Muscle layer of colon (tissue), 2 donors: Measurements from ENCODE around the gene KIF26A.

ENCODE experiments used
- H3K27ac ChIP-seq: one replicate; pipeline ENCODE4 v1.7.0; 2013; ENCODE audit warnings: low read depth, mild to moderate bottlenecking, low read length, moderate library complexity
- H3K27me3 ChIP-seq, 2 donors: one replicate each; pipeline ENCODE4 v1.7.0; 2013; ENCODE audit warnings: low read length in 2 of 2, mild to moderate bottlenecking in 2 of 2; ENCODE audit not compliant: insufficient read depth in 2 of 2, control insufficient read depth in 1 of 2
- H3K36me3 ChIP-seq: one replicate; pipeline ENCODE4 v1.7.0; 2013; ENCODE audit warnings: mild to moderate bottlenecking, low read length; ENCODE audit not compliant: insufficient read depth
- H3K4me1 ChIP-seq: one replicate; pipeline ENCODE4 v1.7.0; 2013; ENCODE audit warnings: mild to moderate bottlenecking, low read length; ENCODE audit not compliant: insufficient read depth
- H3K4me3 ChIP-seq, 2 donors: one replicate each; pipeline ENCODE4 v1.7.0; 2013; ENCODE audit warnings: low read length in 2 of 2, low read depth in 1 of 2, mild to moderate bottlenecking in 1 of 2, moderate library complexity in 1 of 2
- H3K9ac ChIP-seq: one replicate; pipeline ENCODE4 v1.7.0; 2013; ENCODE audit warnings: low read length
- H3K9me3 ChIP-seq: one replicate; pipeline ENCODE4 v1.7.0; 2013; ENCODE audit warnings: mild to moderate bottlenecking, low read length
- donor health status: abdominal sarcoma.
- donor health status: Adenocarcinoma of cecum.

The KIF26A gene

DNA sequence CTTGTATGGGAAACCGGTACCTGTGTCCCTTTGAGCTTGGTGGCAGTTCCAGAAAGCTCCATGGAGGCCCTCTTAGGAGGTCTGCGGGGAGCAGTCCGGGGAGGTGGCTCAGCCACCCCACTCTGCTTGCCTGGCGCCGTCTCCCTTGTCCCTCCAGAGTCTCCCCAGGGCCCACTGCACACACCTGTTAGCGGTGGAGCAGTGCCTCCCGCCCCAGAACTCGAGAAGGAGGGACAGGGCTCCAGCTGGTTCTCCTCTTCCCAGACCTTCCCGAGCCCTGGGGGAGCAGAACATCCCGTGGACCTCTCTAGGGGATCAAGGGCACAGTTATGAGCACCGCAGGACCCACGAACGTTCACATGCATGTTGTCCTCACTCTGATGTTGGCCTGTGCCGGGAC, 42.1 kb upstream of the KIF26A start:
- no peak overlapping the region for H3K4me3 ChIP-seq
- H3K4me1 ChIP-seq, result no peaks in the 10 kb centered on the region
- H3K9ac ChIP-seq, result no peak overlapping the region
- H3K9me3 ChIP-seq, result no peaks in the 10 kb centered on the region
- H3K27ac ChIP-seq, result no peak overlapping the region
- H3K27me3 ChIP-seq, result peaks cover 0 to 24% of the 10 kb centered on the region in 2 donors
- H3K36me3 ChIP-seq, result no peaks in the 10 kb centered on the region

DNA sequence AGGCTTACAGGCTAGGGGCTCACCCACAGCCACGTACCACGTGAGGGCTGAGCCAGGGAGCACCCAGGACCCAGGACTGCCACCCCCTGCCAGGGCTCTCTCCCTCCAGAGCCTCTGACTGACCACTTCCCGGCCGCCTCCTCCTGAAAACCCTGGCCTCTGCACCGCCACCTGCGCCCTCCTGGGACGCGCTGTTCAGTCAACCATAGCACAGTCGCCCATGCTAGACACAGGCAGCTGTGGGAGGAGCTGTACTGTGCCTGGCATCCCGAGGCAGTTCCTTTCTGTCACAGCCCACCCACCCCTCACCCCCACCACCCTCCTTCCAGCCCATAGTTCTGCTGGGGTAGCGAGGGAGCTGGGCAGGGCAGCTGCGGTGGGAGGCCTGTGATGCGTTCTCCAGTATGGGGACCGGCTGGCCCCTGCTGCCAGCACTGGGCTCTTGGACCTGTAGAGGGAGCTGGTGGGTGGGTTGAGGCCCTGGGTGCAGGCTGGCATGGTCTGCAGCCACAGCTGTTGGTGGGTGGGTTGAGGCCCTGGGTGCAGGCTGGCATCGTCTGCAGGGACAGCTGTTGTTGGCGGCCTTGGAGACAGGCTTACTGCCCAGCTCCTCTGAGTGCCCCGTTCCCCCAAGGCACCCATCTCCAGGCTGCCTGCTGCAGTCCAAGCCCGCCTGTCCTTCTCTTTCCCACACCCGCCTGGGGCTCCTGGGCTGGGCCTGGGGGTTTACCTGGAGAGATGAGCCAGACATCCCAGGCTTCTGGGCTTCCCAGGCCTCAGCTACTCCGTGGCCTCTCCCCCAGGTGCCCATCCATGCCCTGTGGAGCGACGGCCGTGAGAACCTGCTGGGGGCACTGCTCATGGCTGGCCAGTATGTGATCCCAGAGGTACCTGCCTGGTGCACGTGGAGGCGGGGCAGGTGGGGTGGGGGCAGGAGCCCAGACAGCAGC, 41.4 kb upstream of the KIF26A start:
- H3K9me3 ChIP-seq, result no peaks in the 10 kb centered on the region
- H3K27ac ChIP-seq, result no peak overlapping the region
- H3K36me3 ChIP-seq, result no peaks in the 10 kb centered on the region
- H3K27me3 ChIP-seq, result peaks cover 0 to 21% of the 10 kb centered on the region in 2 donors
- no peak overlapping the region for H3K4me3 ChIP-seq
- no peak overlapping the region for H3K9ac ChIP-seq
- H3K4me1 ChIP-seq, result no peaks in the 10 kb centered on the region

GRCh38 chr14:104098272-104099095, 39.9 kb upstream of the KIF26A start:
- H3K36me3 ChIP-seq, result no peaks in the 10 kb centered on the region
- H3K27ac ChIP-seq, result no peak overlapping the region
- H3K4me3 ChIP-seq, result no peak overlapping the region
- H3K4me1 ChIP-seq, result no peaks in the 10 kb centered on the region
- H3K9me3 ChIP-seq, result no peaks in the 10 kb centered on the region
- H3K9ac ChIP-seq, result no peak overlapping the region
- H3K27me3 ChIP-seq, result peaks cover 0 to 20% of the 10 kb centered on the region in 2 donors

GRCh38 chr14:104099096-104100041, 39.0 kb upstream of the KIF26A start:
- H3K36me3 ChIP-seq, result no peaks in the 10 kb centered on the region
- no peak overlapping the region for H3K27ac ChIP-seq
- H3K9ac ChIP-seq, result no peak overlapping the region
- peaks cover 0 to 14% of the 10 kb centered on the region in 2 donors for H3K27me3 ChIP-seq
- no peaks in the 10 kb centered on the region for H3K4me1 ChIP-seq
- no peaks in the 10 kb centered on the region for H3K9me3 ChIP-seq
- H3K4me3 ChIP-seq, result no peak overlapping the region

- Histone ChIP-seq H3K9ac (no peak overlapping the region), H3K27ac (no peak overlapping the region), H3K36me3 (no peaks in the 10 kb centered on the region), H3K4me1 (no peaks in the 10 kb centered on the region), H3K27me3 (peaks cover 0 to 4% of the 10 kb centered on the region in 2 donors), H3K9me3 (no peaks in the 10 kb centered on the region), H3K4me3 (no peak overlapping the region)
These were observed 38.0 kb upstream of the KIF26A start for GRCh38 chr14:104100171-104101085.

DNA sequence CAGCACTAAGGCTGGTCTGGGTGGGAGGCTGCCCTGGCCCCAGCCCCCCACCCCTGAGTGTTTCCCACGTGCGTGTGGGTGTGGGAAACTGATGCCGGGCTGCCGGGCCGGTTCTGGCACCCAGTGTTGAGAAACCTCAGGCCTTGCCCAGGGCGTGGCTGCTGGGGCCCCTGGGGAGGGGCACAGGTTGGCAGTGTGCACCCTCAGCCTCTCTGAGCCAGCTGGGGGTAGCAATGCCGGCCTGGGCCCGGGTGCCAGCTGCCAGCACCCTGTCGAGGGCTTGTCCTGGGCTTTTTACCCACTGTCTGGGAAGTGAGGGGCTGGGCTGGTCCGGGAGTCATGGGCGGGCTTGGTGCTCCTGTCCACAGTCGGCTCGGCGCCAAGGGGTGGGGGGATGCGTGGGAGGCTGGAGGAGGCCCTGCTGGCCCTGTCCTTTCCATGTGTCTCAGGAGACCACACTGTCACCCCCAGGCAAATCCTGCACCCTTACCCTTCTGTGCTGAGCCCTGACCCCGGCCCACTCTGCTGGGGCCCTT, 37.2 kb upstream of the KIF26A start:
- H3K9ac ChIP-seq, result no peak overlapping the region
- no peaks in the 10 kb centered on the region for H3K36me3 ChIP-seq
- no peak overlapping the region for H3K27ac ChIP-seq
- no peaks in the 10 kb centered on the region for H3K9me3 ChIP-seq
- no peaks in the 10 kb centered on the region for H3K27me3 ChIP-seq
- H3K4me1 ChIP-seq, result no peaks in the 10 kb centered on the region
- H3K4me3 ChIP-seq, result no peak overlapping the region

DNA sequence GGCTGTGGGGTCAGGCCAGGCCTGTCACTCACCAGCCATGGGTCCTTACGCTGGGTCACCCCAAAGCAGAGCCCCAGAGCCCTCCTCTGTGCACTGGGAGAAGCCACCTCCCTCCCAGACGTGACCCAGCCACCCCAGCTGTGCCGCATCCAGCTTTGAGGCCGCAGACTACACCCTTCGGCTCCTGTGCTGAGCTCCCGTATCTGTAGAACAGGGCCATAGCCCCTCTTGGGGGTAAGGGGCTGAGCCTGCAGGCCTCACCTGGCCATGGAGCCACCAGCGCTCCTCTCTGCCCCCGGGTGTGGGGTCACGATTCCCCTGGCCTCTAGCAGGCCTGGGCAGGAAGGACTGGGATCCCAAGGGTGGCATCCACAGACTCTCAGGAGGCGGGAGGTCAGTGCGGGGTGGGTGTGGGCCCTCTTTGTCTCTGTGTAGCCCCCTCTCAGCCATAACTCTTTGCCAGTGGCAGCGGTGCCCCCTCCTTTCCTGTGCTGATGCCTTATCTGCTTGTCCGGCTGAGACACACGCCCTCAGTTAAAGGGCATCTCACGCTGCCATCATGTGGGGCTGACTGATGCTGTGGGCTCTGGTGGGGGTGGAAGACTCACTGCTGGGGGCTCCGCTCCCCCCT, 36.6 kb upstream of the KIF26A start:
- no peaks in the 10 kb centered on the region for H3K27me3 ChIP-seq
- H3K4me1 ChIP-seq, result no peaks in the 10 kb centered on the region
- H3K9me3 ChIP-seq, result no peaks in the 10 kb centered on the region
- H3K9ac ChIP-seq, result no peak overlapping the region
- H3K27ac ChIP-seq, result no peak overlapping the region
- H3K4me3 ChIP-seq, result no peak overlapping the region
- no peaks in the 10 kb centered on the region for H3K36me3 ChIP-seq

GRCh38 chr14:104102282-104102914, 36.0 kb upstream of the KIF26A start:
- H3K9ac ChIP-seq, result no peak overlapping the region
- H3K27ac ChIP-seq, result no peak overlapping the region
- H3K4me3 ChIP-seq, result no peak overlapping the region
- H3K36me3 ChIP-seq, result no peaks in the 10 kb centered on the region
- H3K27me3 ChIP-seq, result no peaks in the 10 kb centered on the region
- H3K4me1 ChIP-seq, result no peaks in the 10 kb centered on the region
- H3K9me3 ChIP-seq, result no peaks in the 10 kb centered on the region

DNA sequence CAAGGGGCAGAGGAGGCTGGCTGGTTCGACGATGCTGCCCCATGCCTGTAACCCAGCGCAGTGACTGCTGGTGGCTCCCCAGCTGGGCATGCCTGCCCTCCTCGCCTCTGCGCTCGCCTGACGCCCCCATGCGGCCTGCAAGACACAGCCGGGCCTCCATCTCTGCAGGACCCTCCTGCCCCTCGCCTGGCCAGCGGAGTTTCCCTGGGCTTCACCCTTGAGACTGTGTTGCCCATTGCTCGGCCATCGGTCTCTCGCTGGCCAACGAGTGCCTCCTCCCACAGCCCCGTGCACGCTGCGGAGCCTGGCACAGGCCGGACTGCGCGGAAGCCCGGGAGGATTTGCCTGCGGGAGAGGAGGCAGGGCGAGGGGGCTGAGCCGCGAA, 35.3 kb upstream of the KIF26A start:
- H3K36me3 ChIP-seq, result no peaks in the 10 kb centered on the region
- no peak overlapping the region for H3K9ac ChIP-seq
- no peaks in the 10 kb centered on the region for H3K27me3 ChIP-seq
- no peak overlapping the region for H3K27ac ChIP-seq
- H3K4me1 ChIP-seq, result no peaks in the 10 kb centered on the region
- no peak overlapping the region for H3K4me3 ChIP-seq
- no peaks in the 10 kb centered on the region for H3K9me3 ChIP-seq
